ENCODE data around the gene PODN. TPM values are rescaled to one million over a fixed set of nuclear protein-coding genes. Genes with fewer than 3 reads are reported as not detected.
A peak's percentile ranks its signal among the peaks of the same experiment; 100 is the strongest.

PODN gene
- total RNA-seq, 6 experiments from 2014 or later: 9.4 to 12.9 (median 10.8) TPM

- Mint-ChIP-seq H3K4me3 (no peak overlapping the region), H3K4me1 (ENCODE audit: low read depth) (peaks cover 88% of the 10 kb centered on the region), H3K36me3 (ENCODE audit: low read depth) (peaks cover 49% of the 10 kb centered on the region), H3K27ac (no peak overlapping the region), H3K9me3 (peaks cover 5% of the 10 kb centered on the region; the same call in 1 of the 2 replicates), H3K27me3 (ENCODE audit: insufficient read depth) (no peaks in the 10 kb centered on the region)
- DNase-seq: no peak
- TF ChIP-seq, protein P1, sequence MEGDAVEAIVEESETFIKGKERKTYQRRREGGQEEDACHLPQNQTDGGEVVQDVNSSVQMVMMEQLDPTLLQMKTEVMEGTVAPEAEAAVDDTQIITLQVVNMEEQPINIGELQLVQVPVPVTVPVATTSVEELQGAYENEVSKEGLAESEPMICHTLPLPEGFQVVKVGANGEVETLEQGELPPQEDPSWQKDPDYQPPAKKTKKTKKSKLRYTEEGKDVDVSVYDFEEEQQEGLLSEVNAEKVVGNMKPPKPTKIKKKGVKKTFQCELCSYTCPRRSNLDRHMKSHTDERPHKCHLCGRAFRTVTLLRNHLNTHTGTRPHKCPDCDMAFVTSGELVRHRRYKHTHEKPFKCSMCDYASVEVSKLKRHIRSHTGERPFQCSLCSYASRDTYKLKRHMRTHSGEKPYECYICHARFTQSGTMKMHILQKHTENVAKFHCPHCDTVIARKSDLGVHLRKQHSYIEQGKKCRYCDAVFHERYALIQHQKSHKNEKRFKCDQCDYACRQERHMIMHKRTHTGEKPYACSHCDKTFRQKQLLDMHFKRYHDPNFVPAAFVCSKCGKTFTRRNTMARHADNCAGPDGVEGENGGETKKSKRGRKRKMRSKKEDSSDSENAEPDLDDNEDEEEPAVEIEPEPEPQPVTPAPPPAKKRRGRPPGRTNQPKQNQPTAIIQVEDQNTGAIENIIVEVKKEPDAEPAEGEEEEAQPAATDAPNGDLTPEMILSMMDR (IDR thresholded peaks at IDR 0.05): no peak
Measured at GRCh38 chr1:53044926-53045325, 17.1 kb upstream of the PODN start.

DNA sequence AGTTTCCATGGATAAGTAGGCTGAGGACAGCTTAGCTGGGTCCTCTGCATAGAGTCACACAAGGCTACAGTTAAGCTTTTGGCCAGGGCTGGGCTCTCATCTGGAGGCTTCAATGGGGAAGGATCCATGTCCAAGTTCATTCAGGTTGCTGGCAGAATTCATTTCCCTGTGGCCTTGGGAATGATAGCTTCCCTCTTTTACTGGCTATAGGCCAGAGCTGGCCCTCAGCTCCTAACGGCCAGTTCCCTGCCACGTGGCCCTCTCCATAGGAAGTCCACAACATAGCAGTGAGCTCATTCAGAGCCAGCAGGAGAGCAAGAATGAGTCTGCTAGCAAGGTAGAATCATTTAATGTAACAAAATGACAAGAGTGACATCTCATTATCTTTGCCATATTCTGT is 15.1 kb upstream of the PODN start:
- H3K27me3 Mint-ChIP-seq (ENCODE audit: insufficient read depth): no peaks in the 10 kb centered on the region
- peak; percentile 51 for DNase-seq
- H3K9me3 Mint-ChIP-seq: peaks cover 5% of the 10 kb centered on the region; the same call in 1 of the 2 replicates
- TF ChIP-seq, protein P1 (IDR thresholded peaks at IDR 0.05): no peak
- H3K36me3 Mint-ChIP-seq (ENCODE audit: low read depth): peaks cover 37% of the 10 kb centered on the region
- H3K27ac Mint-ChIP-seq: peak overlapping the region; percentile 93
- H3K4me1 Mint-ChIP-seq (ENCODE audit: low read depth): peaks cover 88% of the 10 kb centered on the region
- peak overlapping the region; percentile 10 for H3K4me3 Mint-ChIP-seq

DNA sequence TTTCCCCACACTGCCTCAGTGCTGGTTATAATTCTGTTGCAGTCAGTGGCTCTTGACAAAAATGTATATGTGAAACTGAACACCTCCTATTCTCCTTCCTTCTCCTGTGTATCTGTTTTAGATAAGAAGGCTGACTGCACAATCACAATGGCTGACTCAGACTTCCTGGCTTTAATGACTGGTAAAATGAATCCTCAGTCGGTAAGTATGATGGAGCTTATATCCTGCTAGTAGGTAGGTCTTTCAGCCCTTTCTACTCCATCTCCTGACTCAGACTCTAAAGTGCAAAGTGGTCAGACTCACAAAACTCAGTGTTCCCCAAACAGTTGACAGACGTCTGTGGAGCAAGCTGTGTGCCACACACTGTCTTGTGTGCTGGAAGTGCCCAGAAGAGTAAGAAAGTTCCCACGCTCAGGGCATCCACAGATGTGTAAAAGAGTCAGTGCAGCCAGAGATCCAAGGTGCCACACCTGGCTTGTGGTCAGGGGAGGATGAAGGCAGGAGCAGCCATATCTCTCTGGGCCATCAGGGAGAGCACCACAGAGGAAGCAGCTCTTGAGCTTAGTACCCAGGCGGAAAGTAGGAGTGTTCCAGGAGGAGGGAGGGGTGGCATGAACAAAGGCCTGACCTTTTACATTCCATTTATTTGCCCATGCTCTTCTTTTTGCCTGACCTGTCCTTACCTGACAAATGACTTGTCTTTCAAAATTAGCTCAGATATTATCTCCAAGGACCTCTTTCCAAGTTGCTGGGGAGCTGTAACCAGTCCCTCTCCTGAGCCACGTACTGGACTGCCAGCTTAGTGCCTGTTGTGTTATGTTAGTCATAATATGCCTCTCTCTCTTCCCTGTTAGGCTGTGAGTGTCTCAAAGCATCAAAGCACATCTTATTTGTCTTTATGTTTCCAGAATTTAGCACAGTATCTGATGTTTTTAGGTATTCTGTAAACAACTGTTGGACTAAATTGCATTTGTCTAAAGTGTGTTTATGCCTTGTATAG is 14.0 kb upstream of the PODN start:
- H3K4me1 Mint-ChIP-seq (ENCODE audit: low read depth): peaks cover 76% of the 10 kb centered on the region
- peaks cover 1% of the 10 kb centered on the region; the same call in 1 of the 2 replicates for H3K27me3 Mint-ChIP-seq (ENCODE audit: insufficient read depth)
- peak overlapping the region; percentile 93 for H3K27ac Mint-ChIP-seq
- peaks cover 5% of the 10 kb centered on the region; the same call in 1 of the 2 replicates for H3K9me3 Mint-ChIP-seq
- H3K4me3 Mint-ChIP-seq: peak overlapping the region; percentile 31
- TF ChIP-seq, protein P1 (IDR thresholded peaks at IDR 0.05): no peak
- peaks cover 37% of the 10 kb centered on the region for H3K36me3 Mint-ChIP-seq (ENCODE audit: low read depth)
- peak; percentile 67 for DNase-seq

DNA sequence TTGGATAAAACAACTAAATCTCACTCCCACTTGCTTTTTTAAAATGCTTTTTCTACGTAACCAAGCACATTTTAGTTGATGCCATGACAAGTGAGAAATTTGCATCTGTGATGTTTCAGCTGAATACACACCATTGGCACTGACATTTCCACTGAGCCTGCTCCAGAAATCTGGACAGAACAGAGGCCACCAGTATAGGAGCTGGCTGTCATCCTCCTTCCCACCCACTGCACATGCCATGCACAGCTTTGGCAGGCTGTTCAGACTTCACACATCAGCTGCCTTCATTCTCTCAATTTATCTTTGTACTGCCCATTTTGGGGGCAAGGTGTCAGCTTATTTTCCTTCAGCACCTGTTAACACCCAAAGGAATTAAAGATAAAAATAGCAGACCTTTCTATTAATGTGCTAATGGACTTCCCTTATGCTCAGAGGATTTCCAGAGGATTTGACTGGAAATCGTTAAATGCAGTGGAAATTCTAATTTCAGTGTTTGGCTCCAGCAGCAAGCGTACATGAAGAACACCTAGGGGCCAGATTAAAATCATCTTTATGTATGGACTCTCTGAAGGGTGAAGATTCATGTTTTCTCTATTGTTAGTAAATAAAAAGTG is 12.9 kb upstream of the PODN start:
- Mint-ChIP-seq H3K4me3 (no peak overlapping the region), H3K4me1 (ENCODE audit: low read depth) (peaks cover 66% of the 10 kb centered on the region), H3K9me3 (peaks cover 5% of the 10 kb centered on the region; the same call in 1 of the 2 replicates), H3K36me3 (ENCODE audit: low read depth) (peaks cover 47% of the 10 kb centered on the region), H3K27ac (0 out of 2 replicates have a peak overlapping the region, but pooled peaks have one; percentile 93), H3K27me3 (ENCODE audit: insufficient read depth) (peaks cover 1% of the 10 kb centered on the region; the same call in 1 of the 2 replicates)
- TF ChIP-seq, protein P1 (IDR thresholded peaks at IDR 0.05): no peak
- no peak for DNase-seq

GRCh38 chr1:53049574-53049967 is 12.4 kb upstream of the PODN start:
- no peak overlapping the region for H3K4me3 Mint-ChIP-seq
- TF ChIP-seq, protein P1 (IDR thresholded peaks at IDR 0.05): no peak
- peaks cover 61% of the 10 kb centered on the region for H3K4me1 Mint-ChIP-seq (ENCODE audit: low read depth)
- peaks cover 48% of the 10 kb centered on the region for H3K36me3 Mint-ChIP-seq (ENCODE audit: low read depth)
- peaks cover 1% of the 10 kb centered on the region; the same call in 1 of the 2 replicates for H3K27me3 Mint-ChIP-seq (ENCODE audit: insufficient read depth)
- no peak for DNase-seq
- peaks cover 5% of the 10 kb centered on the region; the same call in 1 of the 2 replicates for H3K9me3 Mint-ChIP-seq
- H3K27ac Mint-ChIP-seq: no peak overlapping the region
